ENCODE measurements around the gene SRSF1. TPM values are rescaled to one million over a fixed set of nuclear protein-coding genes. Genes with fewer than 3 reads are reported as not detected.
A peak's percentile ranks its signal among the peaks of the same experiment; 100 is the strongest.

The SRSF1 gene
- total RNA-seq, 1 experiment from 2014 or later, result 434 TPM

DNA sequence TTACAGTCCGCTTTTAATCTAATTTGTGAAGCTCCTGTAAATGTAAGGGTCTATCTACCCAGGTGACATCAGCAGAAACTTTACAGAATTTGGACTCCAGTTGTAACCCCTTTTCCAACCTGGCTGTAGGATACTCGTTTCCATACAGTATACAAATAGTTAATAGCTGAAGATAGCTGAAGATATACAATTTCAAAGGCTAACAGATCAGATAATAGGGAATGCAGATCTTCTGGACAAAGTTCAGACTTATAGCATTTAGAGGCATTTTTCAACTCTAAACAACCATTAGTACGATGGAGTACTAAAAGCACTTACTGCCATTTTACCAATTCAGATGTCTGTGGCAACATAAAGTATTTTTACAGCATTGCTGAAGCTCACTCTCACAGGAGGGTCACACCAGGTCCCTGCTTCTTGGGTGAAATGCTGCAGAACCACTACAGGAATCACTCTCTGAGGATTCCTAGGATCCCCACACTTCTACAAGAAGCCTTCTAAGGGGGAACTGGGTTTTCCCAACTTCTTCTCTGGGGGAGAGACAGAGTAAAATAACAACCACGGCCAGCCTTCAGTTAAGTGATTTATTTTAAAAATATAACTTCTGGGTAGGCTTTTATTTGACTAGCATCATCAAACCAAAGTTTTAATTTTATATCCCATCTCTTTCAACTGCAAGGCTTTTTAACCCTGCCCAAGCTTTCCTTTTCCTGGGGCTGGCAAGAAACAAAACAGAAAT, 21.9 kb downstream of the SRSF1 start:
- Histone ChIP-seq H2AFZ (ENCODE audit: low read depth, low read length, poor library complexity, severe bottlenecking) (no peak overlapping the region), H3K27ac (ENCODE audit: low read depth, low read length) (peak overlapping the region; percentile 96; the same call in 1 of the 2 replicates), H3K36me3 (ENCODE audit: control insufficient read depth in 1 of 2, insufficient read depth in 2 of 2, low read length in 2 of 2) (peaks cover 12 to 48% of the 10 kb centered on the region in 2 experiments), H4K20me1 (ENCODE audit: insufficient read depth) (no peaks in the 10 kb centered on the region), H3K4me3 (replicated peaks in 1 of 2; ENCODE audit: low read depth in 1 of 2, low read length in 2 of 2) (peak overlapping the region in 1 of 2 experiments; percentile 23; a peak in 2 of 4 replicates), H3K27me3 (ENCODE audit: insufficient read depth, low read length) (no peaks in the 10 kb centered on the region), H3K4me1 (ENCODE audit: control insufficient read depth in 1 of 2, insufficient read depth in 2 of 2, low read length in 2 of 2) (peaks cover 38 to 44% of the 10 kb centered on the region in 2 experiments), H3K79me2 (ENCODE audit: insufficient read depth, low read length) (peaks cover 75% of the 10 kb centered on the region), H3K9me3 (ENCODE audit: control insufficient read depth in 1 of 2, insufficient read depth in 1 of 2, low read depth in 1 of 2, low read length in 2 of 2) (no peaks in the 10 kb centered on the region), H3K9me2 (ENCODE audit: insufficient read depth) (no peaks in the 10 kb centered on the region), H3K9ac (ENCODE audit: low read length) (peak overlapping the region; percentile 76), H3K4me2 (ENCODE audit: low read length) (peak overlapping the region; percentile 89)
- TF ChIP-seq ZNF274 (IDR thresholded peaks at IDR 0.05; ENCODE audit: low read depth, low read length) (no peak), CBX3 (IDR thresholded peaks at IDR 0.05; ENCODE audit: low read depth) (0 out of 2 replicates have a peak, but pooled peaks have one; percentile 2), SIN3A (IDR thresholded peaks at IDR 0.05; ENCODE audit: low read depth) (no peak), TCF7L2 (IDR thresholded peaks at IDR 0.05; ENCODE audit: borderline replicate concordance, extremely low read depth, insufficient read depth, insufficient read length) (peak; percentile 29), POLR2AphosphoS5 (IDR thresholded peaks at IDR 0.05; ENCODE audit: low read depth, low read length) (no peak), CTCF (IDR thresholded peaks at IDR 0.05 in 2 of 3, conservative IDR thresholded peaks at IDR 0.05 in 1 of 3; ENCODE audit: borderline replicate concordance in 1 of 3, insufficient read depth in 1 of 3, low read depth in 2 of 3, low read length in 2 of 3) (no peak), ELF1 (IDR thresholded peaks at IDR 0.05; ENCODE audit: borderline replicate concordance, low read depth) (no peak; the same call in 1 of the 2 replicates)
- TF ChIP-seq, protein P1, sequence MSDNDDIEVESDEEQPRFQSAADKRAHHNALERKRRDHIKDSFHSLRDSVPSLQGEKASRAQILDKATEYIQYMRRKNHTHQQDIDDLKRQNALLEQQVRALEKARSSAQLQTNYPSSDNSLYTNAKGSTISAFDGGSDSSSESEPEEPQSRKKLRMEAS (IDR thresholded peaks at IDR 0.05), result no peak
- intact Hi-C loops (cut with micrococcal nuclease), result loop anchor here (5.0 kb wide), 1 partner anchor 108 kb away; no protein-coding TSS in a partner anchor
- BruUV-seq (replicated peaks), result no TSS peak
- DNase-seq (ENCODE audit: low read depth, low spot score), result no peak
- no peak for ATAC-seq
- RAD21 ChIA-PET (ENCODE audit: low non-redundant PET in 1 of 2, low total read pairs in 2 of 2, uncharacterized antibody in 2 of 2, unreplicated experiment in 2 of 2), result interaction anchor here in 1 of 2 experiments (1.0 kb wide), 1 partner anchor 125 kb away, joined by 4 read pairs; no protein-coding TSS in a partner anchor
- POLR2A ChIA-PET, result interaction anchor here (0.9 to 1.1 kb wide), 2 partner anchors 22 to 26 kb away, joined by 3 read pairs; partner anchors contain the start of gene SRSF1
- CTCF ChIA-PET, result interaction anchor here (0.7 to 2.5 kb wide), 4 partner anchors 14 to 127 kb away, joined by 3 to 14 read pairs (median 10); no protein-coding TSS in a partner anchor
